Nephron (organoid): ENCODE measurements around the gene ARHGEF3.

Experiments
- H3K27ac Mint-ChIP-seq, 3 experiments: 2 replicates each; pipeline ENCODE4 v1.8.0; 2020; ENCODE audit warnings: mixed read lengths in 3 of 3, mild to moderate bottlenecking in 2 of 3, moderate library complexity in 1 of 3
- H3K27me3 Mint-ChIP-seq: 2 replicates; pipeline ENCODE4 v1.8.0; 2021; ENCODE audit warnings: low read depth, mild to moderate bottlenecking, moderate library complexity, mixed read lengths
- H3K36me3 Mint-ChIP-seq: 2 replicates; pipeline ENCODE4 v1.8.0; 2020; ENCODE audit warnings: low read depth, mixed read lengths
- H3K4me1 Mint-ChIP-seq: 2 replicates; pipeline ENCODE4 v1.8.0; 2020; ENCODE audit warnings: mixed read lengths
- H3K4me3 Mint-ChIP-seq, 3 experiments: 2 replicates each; pipeline ENCODE4 v1.8.0; 2020; ENCODE audit warnings: mild to moderate bottlenecking in 3 of 3, mixed read lengths in 3 of 3, moderate library complexity in 2 of 3
- H3K9me3 Mint-ChIP-seq: 2 replicates; pipeline ENCODE4 v1.8.0; 2020; ENCODE audit warnings: mixed read lengths
- CTCF ChIP-seq, 3 experiments: fragments of 200-600 bp; sonication (generic); IDR thresholded peaks; one replicate each; pipeline ENCODE4 v1.5.0; 2021; ENCODE audit warnings: antibody characterized with exemption in 3 of 3; ENCODE audit not compliant: unreplicated experiment in 3 of 3

ARHGEF3 gene

GRCh38 chr3:56776556-56776950 lies 25.2 kb downstream of the ARHGEF3 start:
- Mint-ChIP-seq H3K4me1 (peaks cover 55% of the 10 kb centered on the region), H3K27me3 (no peaks in the 10 kb centered on the region), H3K27ac (peak overlapping the region; percentile 64 to 95 (median 89)), H3K9me3 (no peaks in the 10 kb centered on the region), H3K4me3 (no peak overlapping the region), H3K36me3 (peaks cover 21% of the 10 kb centered on the region)
- TF ChIP-seq CTCF (IDR thresholded peaks at IDR 0.05; ENCODE audit: unreplicated experiment in 3 of 3): no peak

GRCh38 chr3:56775838-56776555 lies 25.8 kb downstream of the ARHGEF3 start:
- no peak for TF ChIP-seq CTCF (IDR thresholded peaks at IDR 0.05; ENCODE audit: unreplicated experiment in 3 of 3)
- peak overlapping the region; percentile 25 to 51 (median 51) for H3K4me3 Mint-ChIP-seq
- no peaks in the 10 kb centered on the region for H3K27me3 Mint-ChIP-seq
- peaks cover 25% of the 10 kb centered on the region for H3K36me3 Mint-ChIP-seq
- H3K4me1 Mint-ChIP-seq: peaks cover 58% of the 10 kb centered on the region
- H3K27ac Mint-ChIP-seq: peak overlapping the region; percentile 82 to 95 (median 89)
- no peaks in the 10 kb centered on the region for H3K9me3 Mint-ChIP-seq

GRCh38 chr3:56775445-56775837 lies 26.3 kb downstream of the ARHGEF3 start:
- Mint-ChIP-seq H3K27me3 (no peaks in the 10 kb centered on the region), H3K4me3 (peak overlapping the region in 2 of 3 experiments; percentile 15 to 25), H3K4me1 (peaks cover 54% of the 10 kb centered on the region), H3K9me3 (no peaks in the 10 kb centered on the region), H3K27ac (peak overlapping the region; percentile 82 to 95 (median 89)), H3K36me3 (peaks cover 25% of the 10 kb centered on the region)
- TF ChIP-seq CTCF (IDR thresholded peaks at IDR 0.05; ENCODE audit: unreplicated experiment in 3 of 3): no peak

- Mint-ChIP-seq H3K27ac (peak overlapping the region in 2 of 3 experiments; percentile 40 to 76), H3K4me3 (no peak overlapping the region), H3K4me1 (peaks cover 63% of the 10 kb centered on the region), H3K36me3 (peaks cover 25% of the 10 kb centered on the region), H3K27me3 (no peaks in the 10 kb centered on the region), H3K9me3 (no peaks in the 10 kb centered on the region)
- TF ChIP-seq CTCF (IDR thresholded peaks at IDR 0.05; ENCODE audit: unreplicated experiment in 3 of 3): no peak
Measured at GRCh38 chr3:56773986-56774385, 27.8 kb downstream of the ARHGEF3 start.

- Mint-ChIP-seq H3K27ac (peak overlapping the region in 2 of 3 experiments; percentile 40 to 76), H3K27me3 (no peaks in the 10 kb centered on the region), H3K36me3 (peaks cover 25% of the 10 kb centered on the region), H3K4me3 (no peak overlapping the region), H3K4me1 (peaks cover 71% of the 10 kb centered on the region), H3K9me3 (no peaks in the 10 kb centered on the region)
- no peak for TF ChIP-seq CTCF (IDR thresholded peaks at IDR 0.05; ENCODE audit: unreplicated experiment in 3 of 3)
Measured at GRCh38 chr3:56772952-56773938, 28.5 kb downstream of the ARHGEF3 start.
